NCI-H2107 treated with DMSO at 0.1 percent for 48 hours (cell line): ENCODE results near the gene PLA2G4E.

Experiments used
- DNase-seq: peaks from one replicate; lab custom pipeline; 2025; ENCODE audit not compliant: unreplicated experiment; lab: John Stamatoyannopoulos, UW

PLA2G4E gene

DNA sequence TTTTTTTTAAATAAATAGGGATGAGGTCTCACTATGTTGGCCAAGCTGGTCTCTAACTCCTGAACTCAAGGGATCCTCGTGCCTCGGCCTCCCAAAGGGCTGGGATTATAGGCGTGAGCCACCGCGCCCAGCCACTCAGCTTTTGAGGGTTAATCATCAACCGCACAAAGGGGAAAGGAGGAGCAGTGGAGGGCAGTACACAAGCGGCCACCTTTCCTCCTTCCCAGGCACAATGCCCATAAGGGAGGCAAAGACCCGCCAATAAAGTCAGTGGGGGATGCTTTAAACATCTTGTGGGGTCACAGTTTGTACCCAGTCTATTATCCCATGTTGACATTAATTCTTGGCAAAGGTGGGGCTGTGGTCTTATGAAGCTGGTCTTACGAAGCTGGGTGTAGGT, 80.9 kb downstream of the PLA2G4E start:
- DNase-seq = no peak

- no peak for DNase-seq
Observed at GRCh38 chr15:41937568-41937923, 83.3 kb downstream of the PLA2G4E start.

GRCh38 chr15:41936649-41937567, 83.9 kb downstream of the PLA2G4E start:
- no peak for DNase-seq

DNA sequence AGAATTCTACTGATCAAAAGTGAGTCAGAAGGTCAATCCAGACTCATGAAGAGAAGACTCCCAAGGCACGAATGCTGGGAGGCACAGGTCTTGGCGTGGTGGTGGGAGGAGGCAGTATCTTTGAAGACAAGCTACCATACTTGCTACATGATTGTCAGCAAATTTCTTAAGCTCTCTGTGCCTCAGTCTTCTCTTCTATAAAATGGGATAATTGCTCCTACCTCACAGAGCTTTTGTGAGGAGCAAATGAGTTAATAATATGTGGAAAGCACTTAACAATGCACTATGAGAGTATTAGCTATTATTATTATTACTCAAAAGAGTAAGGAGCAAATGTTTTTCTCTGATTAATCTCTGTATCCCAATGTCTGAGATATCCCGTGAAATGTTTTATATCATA, 84.7 kb downstream of the PLA2G4E start:
- DNase-seq = no peak

DNA sequence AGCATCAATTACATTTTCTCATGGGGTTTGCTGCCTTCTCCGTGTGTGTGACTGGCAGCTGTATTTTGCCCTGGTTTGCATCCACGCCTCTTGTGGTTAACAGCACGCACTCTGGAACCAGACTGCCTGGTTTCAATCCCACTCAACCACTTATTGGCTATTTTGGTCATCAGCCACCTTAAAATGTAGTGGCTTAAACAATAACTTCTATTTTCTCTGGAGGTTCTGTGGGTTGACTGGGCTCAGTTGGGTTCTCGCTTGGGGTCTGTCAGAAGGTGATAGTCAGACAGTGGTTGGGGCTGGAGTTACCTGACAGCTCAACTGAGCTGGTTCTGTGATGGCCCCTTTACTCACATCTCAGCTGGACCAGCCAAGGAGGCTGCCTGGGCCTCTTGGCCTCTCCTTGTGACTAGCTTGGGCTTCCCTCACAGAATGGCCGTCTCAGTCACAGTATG, 85.2 kb downstream of the PLA2G4E start:
- DNase-seq = no peak

GRCh38 chr15:41934843-41935242, 86.0 kb downstream of the PLA2G4E start:
- no peak for DNase-seq

- no peak for DNase-seq
Observed at GRCh38 chr15:41933771-41934170, 87.1 kb downstream of the PLA2G4E start.

DNA sequence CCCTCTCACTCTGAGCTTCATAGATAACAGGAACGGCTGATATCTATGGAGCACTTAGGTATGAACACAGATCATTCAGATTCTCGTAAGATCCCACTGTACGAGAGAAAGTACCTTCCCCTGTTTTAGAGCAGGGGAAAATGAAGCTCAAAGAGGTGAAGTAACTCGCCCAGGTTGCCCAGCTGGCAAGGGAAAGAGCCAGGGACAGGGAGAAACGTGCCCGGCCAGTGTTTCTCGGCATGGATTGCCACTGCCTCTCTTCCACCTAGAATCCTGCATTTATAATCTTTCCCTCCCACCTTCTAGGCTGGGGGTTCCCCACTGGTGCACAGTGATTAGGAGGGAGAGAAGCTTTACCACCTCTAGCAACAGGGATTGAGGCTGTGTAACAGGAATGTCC, 87.5 kb downstream of the PLA2G4E start:
- no peak for DNase-seq

GRCh38 chr15:41932511-41933289, 88.1 kb downstream of the PLA2G4E start:
- no peak for DNase-seq

DNA sequence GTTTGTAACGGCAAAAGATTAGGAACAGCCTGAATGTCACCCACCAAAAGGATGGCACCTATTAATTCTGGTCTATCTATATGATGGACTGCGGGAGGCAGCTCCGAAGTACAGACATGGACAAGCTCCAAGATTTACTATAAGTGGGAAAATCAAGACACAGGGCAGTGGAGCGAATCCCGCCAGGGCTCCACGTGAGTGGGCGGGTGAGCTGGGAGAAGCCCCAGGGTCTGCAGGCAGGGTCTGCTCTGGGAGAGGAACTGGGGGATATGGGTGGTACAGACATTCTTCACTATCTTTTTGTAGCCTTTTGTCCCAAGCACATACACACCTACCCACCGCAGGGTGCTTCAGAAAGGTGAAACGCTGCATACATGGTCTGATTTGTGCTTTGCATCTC, 88.7 kb downstream of the PLA2G4E start:
- no peak for DNase-seq
